GM12878 (cell line): ENCODE results near the gene DLK1. TPM values are rescaled to one million over a fixed set of nuclear protein-coding genes. Genes with fewer than 3 reads are reported as not detected.

Experiments
- ATAC-seq: fragments of 200-7000 bp; cut with Tn5 transposase; 3 replicates; pipeline ENCODE4 v1.9.1; 2020; ENCODE audit warnings: mild to moderate bottlenecking, moderate library complexity
- BruUV-seq: library from RNA; stranded (reverse); fragments of 400-500 nt; replicated peaks from 2 replicates; lab custom pipeline; 2021; lab: Mats Ljungman, UMichigan
- CTCF ChIA-PET: fragments of 300-600 bp; sonication (Branson Sonifier 250); formaldehyde crosslinking; extraction: SDS; loops from one replicate; lab custom pipeline; 2021; ENCODE audit warnings: inconsistent platforms; lab: Yijun Ruan, JAX
- POLR2A ChIA-PET: fragments of 350-600 bp; formaldehyde crosslinking; extraction: SDS; loops from one replicate; lab custom pipeline; 2021; ENCODE audit warnings: inconsistent platforms; lab: Charles Lee
- RAD21 ChIA-PET: fragments of 300-600 bp; sonication (Branson Sonifier 250); formaldehyde crosslinking; loops from one replicate; lab custom pipeline; 2023; ENCODE audit warnings: antibody characterized with exemption; ENCODE audit not compliant: unreplicated experiment; lab: Charles Lee
- SMC1A ChIA-PET: fragments of 300-600 bp; sonication (Branson Sonifier 250); formaldehyde crosslinking; loops from one replicate; lab custom pipeline; 2023; ENCODE audit not compliant: unreplicated experiment, uncharacterized antibody; lab: Charles Lee
- DNase-seq: peaks from one replicate; pipeline ENCODE4 v3.0.0-alpha.2; 2011; ENCODE audit warnings: low read depth, low spot score
- FAIRE-seq: peaks from 3 replicates; lab custom pipeline; 2011; peaks lifted over from hg19 to GRCh38; lab: Jason Lieb, UNC
- H2AFZ ChIP-seq: 2 replicates; pipeline ENCODE4 v1.6.0; 2011; ENCODE audit warnings: low read depth, low read length, control low read depth; ENCODE audit not compliant: control insufficient read depth
- H3K27ac ChIP-seq: 2 replicates; pipeline ENCODE4 v1.5.1; 2011; ENCODE audit warnings: control low read depth; ENCODE audit not compliant: control insufficient read depth, insufficient read depth
- H3K27me3 ChIP-seq, 2 experiments: replicated peaks in 1 of 2; 2 replicates each; pipeline versions ENCODE4 v1.6.0 to v1.6.1; 2011; ENCODE audit warnings: low read length in 1 of 2; ENCODE audit not compliant: control insufficient read depth in 2 of 2, insufficient read depth in 2 of 2
- H3K36me3 ChIP-seq, 2 experiments: 2 replicates each; pipeline ENCODE4 v1.5.1; 2011; ENCODE audit warnings: low read length in 1 of 2; ENCODE audit not compliant: control insufficient read depth in 2 of 2, insufficient read depth in 2 of 2
- H3K4me1 ChIP-seq: 2 replicates; pipeline ENCODE4 v1.6.1; 2011; ENCODE audit warnings: mild to moderate bottlenecking, low read length, moderate library complexity, mixed read lengths; ENCODE audit not compliant: control insufficient read depth, insufficient read depth
- H3K4me2 ChIP-seq: 2 replicates; pipeline ENCODE4 v1.6.0; 2011; ENCODE audit warnings: control low read depth; ENCODE audit not compliant: control insufficient read depth, insufficient read depth
- H3K4me3 ChIP-seq: fragments of 200-600 bp; sonication (generic); 2 replicates; pipeline ENCODE4 v1.5.1; 2016
- H3K79me2 ChIP-seq: 2 replicates; pipeline ENCODE4 v1.6.0; 2011; ENCODE audit warnings: low read length; ENCODE audit not compliant: control insufficient read depth, insufficient read depth
- H3K9ac ChIP-seq: 2 replicates; pipeline ENCODE4 v1.8.0; 2011; ENCODE audit warnings: low read length, control low read depth, mixed read lengths; ENCODE audit not compliant: control insufficient read depth, insufficient read depth
- H3K9me3 ChIP-seq: replicated peaks from 3 replicates; pipeline ENCODE4 v1.5.1; 2011; ENCODE audit warnings: mild to moderate bottlenecking, low read length; ENCODE audit not compliant: control insufficient read depth, insufficient read depth
- H4K20me1 ChIP-seq: 2 replicates; pipeline ENCODE4 v1.6.0; 2011; ENCODE audit not compliant: control insufficient read depth, insufficient read depth
- CEBPB ChIP-seq, 2 experiments: fragments of 150-350 bp in 1 of 2; IDR thresholded peaks; 2 replicates each; pipeline ENCODE4 v1.6.1; 2012 to 2014; ENCODE audit warnings: low read depth in 2 of 2, low read length in 2 of 2, borderline replicate concordance in 1 of 2, inconsistent platforms in 1 of 2
- HCFC1 ChIP-seq: fragments of 150-350 bp; IDR thresholded peaks from 2 replicates; pipeline ENCODE4 v1.6.1; 2014; ENCODE audit warnings: low read length
- HDAC6 ChIP-seq: fragments of 200-600 bp; sonication (generic); IDR thresholded peaks from one replicate; pipeline ENCODE4 v1.8.0; 2017; ENCODE audit warnings: antibody characterized with exemption; ENCODE audit not compliant: unreplicated experiment
- MTA3 ChIP-seq: IDR thresholded peaks from 2 replicates; pipeline ENCODE4 v1.6.1; 2012; ENCODE audit warnings: low read length, inconsistent platforms, borderline replicate concordance
- NR2C1 ChIP-seq: fragments of 450-650 bp; IDR thresholded peaks from 2 replicates; pipeline ENCODE4 v1.6.1; 2017; ENCODE audit warnings: antibody characterized with exemption, mild to moderate bottlenecking, moderate library complexity
- RBBP5 ChIP-seq: fragments of 200-600 bp; sonication (generic); conservative IDR thresholded peaks from 2 replicates; pipeline ENCODE4 v1.6.1; 2016
- RELA ChIP-seq: fragments of 450-650 bp; IDR thresholded peaks from 2 replicates; pipeline ENCODE4 v1.8.0; 2014; ENCODE audit warnings: borderline replicate concordance; ENCODE audit not compliant: partially characterized antibody
- SMC3 ChIP-seq: IDR thresholded peaks from 2 replicates; pipeline ENCODE4 v1.6.1; 2011; ENCODE audit warnings: low read length, improper control_type of control experiment, borderline replicate concordance
- STAT1 ChIP-seq: fragments of 450-650 bp; conservative IDR thresholded peaks from 2 replicates; pipeline ENCODE4 v1.6.1; 2014; ENCODE audit warnings: antibody characterized with exemption, mild to moderate bottlenecking
- WGBS: methylation state at CpG from one replicate; pipeline ENCODE4 v1.1.6; 2016; ENCODE audit warnings: low lambda C conversion rate; ENCODE audit not compliant: insufficient replicate concordance, insufficient coverage; ENCODE audit errors: missing lambda C conversion rate; 5-methylcytosine and 5-hydroxymethylcytosine counted together
- in situ Hi-C: fragments of 300-500 bp; cut with MboI; formaldehyde crosslinking; loops from 9 replicates; pipeline ENCODE4 v1.14.3; 2018; ENCODE audit warnings: mixed read lengths
- intact Hi-C: fragments of 100-400 bp; cut with micrococcal nuclease; formaldehyde crosslinking; loops from one replicate; pipeline ENCODE4 v1.14.2; 2022; ENCODE audit not compliant: unreplicated experiment
- polyA plus RNA-seq, 11 experiments: library from polyadenylated mRNA; depleted of rRNA in 4 of 11; unstranded in 6 of 11; stranded (reverse) in 5 of 11; fragments of >200 nt; fragmentation: Nextera tagmentation in 4 of 11; fragmentation: Illumina TruSeq in 1 of 11; extraction: Ambion mirVana in 4 of 11; extraction: Trizol in 1 of 11; gene quantifications; 1 replicate in 1 of 11; 2 replicates in 10 of 11; pipeline versions ENCODE4 v1.2.1 to v1.2.3, GENCODE V29; 2011 to 2016; ENCODE audit warnings: inconsistent platforms in 2 of 11, missing spikeins in 2 of 11, low read depth in 1 of 11
- total RNA-seq, 4 experiments: library from RNA; depleted of rRNA in 3 of 4; stranded (reverse); fragments of >200 nt in 3 of 4; fragmentation: Illumina TruSeq in 1 of 4; extraction: Trizol in 1 of 4; gene quantifications; 2 replicates each; pipeline versions ENCODE4 v1.2.1 to v1.2.3, GENCODE V29; 2013 to 2021
- TF ChIP-seq, protein P1 (sequence below): fragments of 450-650 bp; IDR thresholded peaks from 2 replicates; pipeline ENCODE4 v1.6.1; 2016; ENCODE audit warnings: mild to moderate bottlenecking

DLK1 gene
- total and polyA plus RNA-seq, 10 of the 15 experiments (the other 5 are each of a cell fraction or from before 2014, with no cell fraction given), result 0.87 TPM; not detected in 9

GRCh38 chr14:100703386-100704220 lies 23.1 kb upstream of the DLK1 start:
- TF ChIP-seq MTA3 (no peak), HCFC1 (no peak), SMC3 (no peak), RBBP5 (no peak), STAT1 (no peak), HDAC6 (no peak), RELA (no peak), CEBPB (IDR thresholded peaks at IDR 0.05; ENCODE audit: borderline replicate concordance in 1 of 2, low read depth in 2 of 2, low read length in 2 of 2) (no peak), NR2C1 (no peak)
- TF ChIP-seq, protein P1, sequence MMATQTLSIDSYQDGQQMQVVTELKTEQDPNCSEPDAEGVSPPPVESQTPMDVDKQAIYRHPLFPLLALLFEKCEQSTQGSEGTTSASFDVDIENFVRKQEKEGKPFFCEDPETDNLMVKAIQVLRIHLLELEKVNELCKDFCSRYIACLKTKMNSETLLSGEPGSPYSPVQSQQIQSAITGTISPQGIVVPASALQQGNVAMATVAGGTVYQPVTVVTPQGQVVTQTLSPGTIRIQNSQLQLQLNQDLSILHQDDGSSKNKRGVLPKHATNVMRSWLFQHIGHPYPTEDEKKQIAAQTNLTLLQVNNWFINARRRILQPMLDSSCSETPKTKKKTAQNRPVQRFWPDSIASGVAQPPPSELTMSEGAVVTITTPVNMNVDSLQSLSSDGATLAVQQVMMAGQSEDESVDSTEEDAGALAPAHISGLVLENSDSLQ, result no peak
- in situ Hi-C loops (no loop called here), intact Hi-C loops (no loop called here)
- H3K9me3 ChIP-seq, result no peaks in the 10 kb centered on the region
- H3K27me3 ChIP-seq, result peaks cover 0 to 2% of the 10 kb centered on the region in 2 experiments; a peak in 1 of 4 replicates
- no peaks in the 10 kb centered on the region for H3K36me3 ChIP-seq
- H3K27ac ChIP-seq, result no peak overlapping the region
- no peak overlapping the region for H3K4me3 ChIP-seq
- POLR2A ChIA-PET, result no interaction called here
- RAD21 ChIA-PET, result no interaction called here
- H3K4me2 ChIP-seq, result no peak overlapping the region
- BruUV-seq, result no TSS peak
- H4K20me1 ChIP-seq, result no peaks in the 10 kb centered on the region
- CTCF ChIA-PET, result no interaction called here
- no peak for FAIRE-seq
- no peaks in the 10 kb centered on the region for H3K79me2 ChIP-seq
- SMC1A ChIA-PET, result no interaction called here
- no peak overlapping the region for H3K9ac ChIP-seq
- 37% methylated on average over 23 of the region's 24 CpGs for WGBS
- H3K4me1 ChIP-seq, result no peaks in the 10 kb centered on the region
- ATAC-seq, result no peak
- DNase-seq, result no peak
- no peak overlapping the region for H2AFZ ChIP-seq
